PFSK-1 (cell line): ENCODE results near the gene NTM.

ENCODE experiments used
- FOXP2 ChIP-seq: optimal IDR thresholded peaks from 2 replicates; pipeline ENCODE3; 2011; ENCODE audit warnings: borderline replicate concordance, control low read depth, inconsistent platforms; ENCODE audit not compliant: insufficient read depth; ENCODE audit errors: extremely low read length, extremely low read depth
- POLR2AphosphoS5 ChIP-seq: IDR thresholded peaks from 2 replicates; pipeline ENCODE4 v1.6.1; 2012; ENCODE audit warnings: low read depth, mild to moderate bottlenecking, control low read depth, low read length, moderate library complexity

- TF ChIP-seq POLR2AphosphoS5, result no peak
- TF ChIP-seq FOXP2, result no peak
Observed at GRCh38 chr11:131530407-131530806, 160.0 kb downstream of the NTM start.
